ENCODE results near the gene MOGAT1.
"Not testable (repeated sequence)": the region's sequence is repeated elsewhere in the genome, so short reads cannot be mapped to it uniquely, and the experiment has no call there.

Gene MOGAT1

GRCh38 chr2:222747526-222748160 is 76.2 kb downstream of the MOGAT1 start:
- no peak for DNase-seq

- no peak for DNase-seq
Measured at GRCh38 chr2:222750533-222750932, 79.1 kb downstream of the MOGAT1 start.

- no peak for DNase-seq
Measured at GRCh38 chr2:222751238-222751637, 79.8 kb downstream of the MOGAT1 start.

- DNase-seq: no peak
Measured at GRCh38 chr2:222751821-222752719, 80.6 kb downstream of the MOGAT1 start.

- DNase-seq: no peak
Measured at GRCh38 chr2:222752746-222753145, 81.3 kb downstream of the MOGAT1 start.

GRCh38 chr2:222753251-222753824 is 81.9 kb downstream of the MOGAT1 start:
- no peak for DNase-seq

- no peak for DNase-seq
Measured at GRCh38 chr2:222754324-222754930, 83.0 kb downstream of the MOGAT1 start.

GRCh38 chr2:222755593-222755992 is 84.1 kb downstream of the MOGAT1 start:
- not testable (repeated sequence) for DNase-seq

- DNase-seq: no peak
Measured at GRCh38 chr2:222756362-222756831, 84.9 kb downstream of the MOGAT1 start.

- no peak for DNase-seq
Measured at GRCh38 chr2:222756951-222757650, 85.6 kb downstream of the MOGAT1 start.
